ENCODE data around the gene MLYCD. TPM values are rescaled to one million over a fixed set of nuclear protein-coding genes. Genes with fewer than 3 reads are reported as not detected.

The MLYCD gene
- polyA plus RNA-seq, 1 donor from 2014 or later, result 2.4 TPM

- no peaks in the 10 kb centered on the region for H3F3A ChIP-seq (ENCODE audit: insufficient read depth, low read length, poor library complexity, severe bottlenecking)
- H2AFZ ChIP-seq (ENCODE audit: low read depth, low read length), result no peak overlapping the region
- no peaks in the 10 kb centered on the region for H3K9me3 ChIP-seq (ENCODE audit: low read length)
- H3K36me3 ChIP-seq (ENCODE audit: insufficient read depth, low read length), result no peaks in the 10 kb centered on the region
- peaks cover 7% of the 10 kb centered on the region for H3K27me3 ChIP-seq (ENCODE audit: insufficient read depth, low read depth, low read length)
- H3K4me2 ChIP-seq (ENCODE audit: low read length), result no peak overlapping the region
- no peaks in the 10 kb centered on the region for H3K9me2 ChIP-seq (ENCODE audit: insufficient read depth, low read length)
- H3K4me3 ChIP-seq (ENCODE audit: low read length), result no peak overlapping the region
- no peaks in the 10 kb centered on the region for H3K79me2 ChIP-seq (replicated peaks; ENCODE audit: insufficient read depth, low read length)
- no peak overlapping the region for H3K27ac ChIP-seq (ENCODE audit: low read length)
- no peak for TF ChIP-seq REST (IDR thresholded peaks at IDR 0.05; ENCODE audit: borderline replicate concordance)
- H3K9ac ChIP-seq (ENCODE audit: low read length), result no peak overlapping the region
- no peaks in the 10 kb centered on the region for H4K20me1 ChIP-seq (ENCODE audit: insufficient read depth)
Measured at GRCh38 chr16:83973077-83973476, 74.2 kb downstream of the MLYCD start.

- H3F3A ChIP-seq (ENCODE audit: insufficient read depth, low read length, poor library complexity, severe bottlenecking), result no peaks in the 10 kb centered on the region
- no peak overlapping the region for H3K4me3 ChIP-seq (ENCODE audit: low read length)
- H3K27ac ChIP-seq (ENCODE audit: low read length), result no peak overlapping the region
- H3K4me2 ChIP-seq (ENCODE audit: low read length), result no peak overlapping the region
- H2AFZ ChIP-seq (ENCODE audit: low read depth, low read length), result no peak overlapping the region
- H3K27me3 ChIP-seq (ENCODE audit: insufficient read depth, low read depth, low read length), result peaks cover 6% of the 10 kb centered on the region
- H3K9me3 ChIP-seq (ENCODE audit: low read length), result no peaks in the 10 kb centered on the region
- no peak overlapping the region for H3K9ac ChIP-seq (ENCODE audit: low read length)
- TF ChIP-seq EZH2 (IDR thresholded peaks at IDR 0.05; ENCODE audit: borderline replicate concordance, insufficient read depth, low read length, poor library complexity, severe bottlenecking), result no peak
- TF ChIP-seq CTCF (IDR thresholded peaks at IDR 0.05; ENCODE audit: poor library complexity, severe bottlenecking), result no peak
- no peak for TF ChIP-seq TAF1 (IDR thresholded peaks at IDR 0.05; ENCODE audit: low read depth)
- no peak for TF ChIP-seq SMC3 (conservative IDR thresholded peaks at IDR 0.05; ENCODE audit: poor library complexity)
- no peak for TF ChIP-seq EP300 (conservative IDR thresholded peaks at IDR 0.05; ENCODE audit: poor library complexity, severe bottlenecking)
- TF ChIP-seq RAD21 (conservative IDR thresholded peaks at IDR 0.05), result no peak
- no peak for TF ChIP-seq MXI1 (conservative IDR thresholded peaks at IDR 0.05; ENCODE audit: poor library complexity, severe bottlenecking)
- TF ChIP-seq REST (IDR thresholded peaks at IDR 0.05; ENCODE audit: borderline replicate concordance), result no peak
- TF ChIP-seq POLR2AphosphoS5 (IDR thresholded peaks at IDR 0.05), result no peak
- H4K20me1 ChIP-seq (ENCODE audit: insufficient read depth), result no peaks in the 10 kb centered on the region
- no peaks in the 10 kb centered on the region for H3K79me2 ChIP-seq (replicated peaks; ENCODE audit: insufficient read depth, low read length)
- H3K9me2 ChIP-seq (ENCODE audit: insufficient read depth, low read length), result no peaks in the 10 kb centered on the region
- H3K36me3 ChIP-seq (ENCODE audit: insufficient read depth, low read length), result no peaks in the 10 kb centered on the region
Measured at GRCh38 chr16:83973581-83974385, 74.9 kb downstream of the MLYCD start.

All from neural cell (in vitro differentiated cells).